Panc1 (cell line): ENCODE data around the gene AHI1.

Experiments
- CTCF ChIP-seq: fragments of 450-650 bp; IDR thresholded peaks from 2 replicates; pipeline ENCODE4 v1.5.1; 2017; ENCODE audit warnings: mild to moderate bottlenecking
- REST ChIP-seq, 2 experiments: IDR thresholded peaks; 2 replicates each; pipeline ENCODE4 v1.6.1; 2011 to 2012; ENCODE audit warnings: low read depth in 2 of 2, control low read depth in 1 of 2, low read length in 1 of 2, mild to moderate bottlenecking in 1 of 2, moderate library complexity in 1 of 2; ENCODE audit not compliant: insufficient read depth in 1 of 2

GRCh38 chr6:135286962-135287538, 210.5 kb downstream of the AHI1 start:
- TF ChIP-seq CTCF (no peak), REST (IDR thresholded peaks at IDR 0.05; ENCODE audit: insufficient read depth in 1 of 2, low read depth in 2 of 2, low read length in 1 of 2) (no peak)
